Central memory CD4-positive, alpha-beta T cell (primary cell): Measurements from ENCODE around the gene CADPS.
"Not testable (repeated sequence)": the region's sequence is repeated elsewhere in the genome, so short reads cannot be mapped to it uniquely, and the experiment has no call there.

Source experiments
- DNase-seq: peaks from one replicate; pipeline ENCODE4 v3.0.0; 2022

Gene CADPS

GRCh38 chr3:62585861-62586260, 289.4 kb downstream of the CADPS start:
- DNase-seq, result no peak

DNA sequence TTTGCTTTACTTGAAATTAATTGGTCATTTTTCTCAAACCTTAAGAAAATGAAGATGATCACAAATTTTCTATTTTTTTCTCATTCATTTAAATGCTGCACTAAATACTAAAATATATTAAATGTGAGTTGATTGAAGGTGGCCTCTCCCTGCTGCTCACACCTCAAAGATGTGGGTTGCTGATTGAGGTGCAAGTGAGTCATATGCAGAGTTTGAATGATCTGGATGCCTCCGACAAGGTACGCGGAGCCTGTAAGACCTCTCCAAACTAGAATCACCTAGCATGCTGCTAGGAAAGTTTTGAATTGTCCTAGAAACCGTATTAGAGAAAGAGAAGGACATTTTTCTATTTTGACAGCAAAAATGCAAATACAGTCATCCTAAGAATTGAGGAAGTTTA, 290.6 kb downstream of the CADPS start:
- DNase-seq, result no peak

DNA sequence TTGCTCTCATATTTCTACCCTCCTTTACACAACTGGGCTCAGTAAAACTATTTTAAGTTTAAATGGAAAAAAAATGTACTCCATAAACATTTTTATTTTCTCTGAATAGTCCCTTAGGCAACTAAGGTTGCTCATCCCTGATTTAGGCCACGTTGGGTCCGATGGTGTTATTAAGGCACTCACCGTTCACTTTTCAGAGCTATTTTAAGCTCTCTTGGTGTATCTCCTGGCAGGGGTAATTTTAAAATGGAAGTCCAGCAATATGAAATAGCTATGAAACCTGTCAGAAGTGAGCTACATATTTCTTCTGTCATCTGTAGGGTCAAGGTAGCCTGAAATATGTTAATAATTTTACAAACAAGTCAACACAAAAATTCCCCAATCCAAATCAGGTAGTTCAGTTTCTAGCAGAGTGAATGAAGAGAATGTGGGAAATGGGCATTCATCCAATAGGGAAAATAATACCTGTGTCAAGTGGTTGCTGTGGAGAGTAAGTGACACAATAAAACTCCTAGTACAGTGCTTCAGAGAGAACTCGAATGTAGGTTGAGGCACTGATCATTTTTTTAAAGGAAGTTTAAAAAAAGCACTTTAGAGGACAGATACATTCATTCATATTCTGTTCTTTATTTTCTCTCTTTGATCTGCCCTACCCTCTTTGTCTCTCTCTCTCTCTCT, 292.6 kb downstream of the CADPS start:
- DNase-seq, result no peak

GRCh38 chr3:62580485-62580884, 294.7 kb downstream of the CADPS start:
- DNase-seq, result not testable (repeated sequence)

- DNase-seq, result no peak
Measured at GRCh38 chr3:62577153-62577552, 298.1 kb downstream of the CADPS start.

DNA sequence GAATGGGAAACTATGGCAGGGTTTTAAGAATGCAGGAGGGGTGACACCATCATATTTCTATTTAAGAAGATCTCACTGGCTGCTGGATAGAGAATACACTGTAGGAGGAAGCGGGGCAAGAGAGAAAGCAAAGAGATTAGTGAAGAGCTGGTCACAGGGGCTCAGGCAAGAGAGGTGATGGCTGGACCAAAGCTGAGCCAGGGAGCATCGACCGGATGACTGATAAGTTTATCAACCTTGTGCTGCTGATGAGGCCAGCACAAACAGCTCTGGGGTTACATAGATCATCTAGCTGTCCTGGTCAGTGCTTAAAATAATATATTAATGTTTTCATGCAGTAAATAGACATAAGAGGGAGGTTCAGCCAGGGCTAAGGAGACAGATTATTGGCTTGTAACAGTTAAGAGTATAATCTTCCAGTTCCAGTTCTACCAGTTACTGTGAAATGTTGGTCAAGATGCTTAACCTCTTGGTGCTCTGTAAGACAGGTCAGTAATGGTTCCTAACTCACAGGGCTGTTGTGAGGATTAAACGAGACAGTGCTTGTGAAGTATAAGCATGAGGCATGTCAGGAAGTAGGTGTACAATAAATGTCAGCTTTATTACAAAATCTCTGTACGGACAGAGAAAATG, 300.8 kb downstream of the CADPS start:
- DNase-seq, result no peak

DNA sequence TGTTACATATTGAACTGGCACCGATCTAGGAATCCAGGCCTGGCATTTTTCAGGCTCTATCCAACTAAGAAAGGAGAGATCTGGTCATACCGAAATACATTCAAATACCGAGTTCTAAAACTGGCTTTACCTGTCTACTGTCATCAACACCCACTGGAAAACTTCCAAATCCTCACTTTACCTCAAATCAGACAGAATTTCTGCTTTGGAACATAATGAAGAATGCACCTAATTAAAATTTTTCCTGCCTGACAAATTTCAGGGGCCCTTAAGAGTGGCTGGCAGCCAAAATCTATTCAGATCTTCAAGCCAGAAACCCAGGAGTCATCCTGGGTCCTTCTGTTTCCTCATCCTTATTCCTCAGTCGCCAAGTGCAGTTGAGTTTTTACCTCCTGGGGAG, 303.3 kb downstream of the CADPS start:
- DNase-seq, result no peak

DNA sequence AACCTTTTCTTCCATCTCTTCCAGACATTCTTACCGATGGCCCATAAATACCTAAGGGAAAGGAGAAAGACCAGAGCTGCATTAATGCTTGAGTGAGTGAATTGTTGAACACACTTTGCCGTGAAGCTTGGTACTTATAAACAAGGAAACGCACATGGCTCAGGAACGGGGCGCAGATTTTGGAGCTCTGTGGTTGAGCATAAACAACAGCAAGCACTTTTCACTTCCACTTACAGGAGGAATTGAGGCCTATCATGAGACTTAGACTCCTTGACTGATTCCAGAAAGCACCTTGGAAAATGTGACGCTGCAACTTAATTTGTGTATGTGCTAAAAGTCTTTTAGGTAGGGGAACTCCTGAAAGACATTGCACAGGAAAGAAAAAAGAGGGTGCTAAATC, 304.3 kb downstream of the CADPS start:
- DNase-seq, result no peak

GRCh38 chr3:62569609-62570008, 305.6 kb downstream of the CADPS start:
- DNase-seq, result no peak

- no peak for DNase-seq
Measured at GRCh38 chr3:62567097-62568021, 307.9 kb downstream of the CADPS start.

DNA sequence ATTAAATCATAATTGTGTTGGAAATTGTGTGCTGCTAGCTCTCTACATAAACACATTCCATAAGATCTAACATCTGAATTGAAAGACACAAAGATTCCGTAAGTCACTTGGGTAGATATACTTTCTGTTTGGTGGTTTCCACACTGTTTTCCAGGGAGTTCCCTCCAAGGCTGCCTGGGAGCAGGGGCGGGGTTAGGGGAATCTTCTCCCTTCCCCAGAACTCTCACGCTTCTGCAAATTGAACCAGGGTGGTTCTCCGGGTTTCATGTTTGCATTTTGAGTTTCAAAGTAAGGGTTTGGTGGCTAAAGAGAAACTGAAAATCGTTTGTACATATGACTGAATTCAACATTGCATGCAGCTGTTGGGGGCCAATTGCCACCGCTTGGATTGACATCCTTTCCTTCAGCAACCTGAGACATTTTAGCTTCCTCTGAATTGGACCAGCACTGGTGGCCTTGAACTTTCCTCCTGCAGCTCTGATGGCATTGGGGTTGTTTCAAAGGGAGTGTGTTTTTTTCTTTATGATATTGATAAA, 309.1 kb downstream of the CADPS start:
- no peak for DNase-seq

- no peak for DNase-seq
Measured at GRCh38 chr3:62562596-62562995, 312.6 kb downstream of the CADPS start.

DNA sequence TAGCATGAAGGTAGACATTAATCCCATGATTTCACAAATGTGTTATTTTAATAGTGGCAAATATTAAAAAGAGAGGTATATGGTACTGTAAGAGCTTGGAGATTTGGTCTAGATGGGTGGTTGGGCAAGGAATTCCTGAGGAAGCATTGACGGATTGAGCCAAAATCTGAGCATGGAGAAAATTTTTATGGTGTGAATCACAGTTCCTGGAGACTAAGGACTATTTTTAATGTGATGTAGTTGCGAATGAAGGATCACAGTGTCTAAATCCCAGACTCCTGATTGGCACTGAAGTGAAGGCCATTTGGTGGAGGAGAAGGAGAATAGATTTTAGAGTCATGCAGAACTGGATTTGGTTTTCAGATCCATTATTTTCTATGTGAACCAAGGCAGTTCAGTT, 313.2 kb downstream of the CADPS start:
- DNase-seq, result no peak

GRCh38 chr3:62559831-62560445, 315.3 kb downstream of the CADPS start:
- DNase-seq, result no peak

DNA sequence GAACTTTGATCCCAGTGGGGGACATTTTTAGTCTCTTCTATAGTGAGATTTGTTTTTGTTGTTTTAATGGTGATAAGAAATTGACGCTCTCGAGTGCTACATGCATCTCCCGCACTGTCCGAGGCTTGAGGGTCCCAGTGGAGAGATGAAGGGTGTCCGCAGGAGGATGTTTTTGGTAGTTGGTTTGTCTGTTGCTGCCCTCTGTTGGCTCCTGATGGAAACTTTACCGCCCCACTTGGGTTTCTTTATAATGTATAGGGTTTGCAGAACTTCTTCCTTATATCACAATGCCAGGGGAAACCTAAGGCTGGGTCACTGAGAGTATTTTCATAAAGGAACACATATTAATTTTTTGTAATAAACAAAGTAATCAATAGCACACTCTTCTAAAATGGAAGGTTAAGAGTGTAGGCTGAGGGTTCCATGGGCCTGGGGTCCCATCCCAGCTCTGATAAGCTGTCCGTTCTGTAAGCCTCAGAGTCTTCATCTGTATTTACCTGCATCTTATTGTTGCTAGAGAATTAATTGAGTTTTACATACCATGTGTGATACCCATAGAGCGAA, 316.6 kb downstream of the CADPS start:
- no peak for DNase-seq

GRCh38 chr3:62557983-62558382, 317.2 kb downstream of the CADPS start:
- DNase-seq, result no peak

DNA sequence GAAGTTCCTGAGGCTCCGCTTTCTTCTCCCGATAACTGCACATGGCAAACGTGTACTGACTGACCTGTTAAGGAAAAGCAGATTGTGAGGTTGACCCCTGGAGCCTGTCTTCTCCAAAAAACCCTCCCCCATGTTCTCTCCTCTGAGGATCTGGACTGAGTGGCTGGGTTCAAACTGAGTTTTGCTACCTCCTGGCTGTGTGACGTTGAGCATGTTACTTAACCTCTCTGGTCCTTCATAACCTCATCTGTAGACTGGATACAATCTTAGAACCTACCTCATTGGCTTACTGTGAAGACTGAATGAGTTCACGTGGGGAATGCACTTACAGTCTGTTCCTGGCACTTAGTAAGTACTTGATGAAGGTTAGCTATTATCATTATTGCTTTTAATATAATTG, 317.8 kb downstream of the CADPS start:
- no peak for DNase-seq

DNA sequence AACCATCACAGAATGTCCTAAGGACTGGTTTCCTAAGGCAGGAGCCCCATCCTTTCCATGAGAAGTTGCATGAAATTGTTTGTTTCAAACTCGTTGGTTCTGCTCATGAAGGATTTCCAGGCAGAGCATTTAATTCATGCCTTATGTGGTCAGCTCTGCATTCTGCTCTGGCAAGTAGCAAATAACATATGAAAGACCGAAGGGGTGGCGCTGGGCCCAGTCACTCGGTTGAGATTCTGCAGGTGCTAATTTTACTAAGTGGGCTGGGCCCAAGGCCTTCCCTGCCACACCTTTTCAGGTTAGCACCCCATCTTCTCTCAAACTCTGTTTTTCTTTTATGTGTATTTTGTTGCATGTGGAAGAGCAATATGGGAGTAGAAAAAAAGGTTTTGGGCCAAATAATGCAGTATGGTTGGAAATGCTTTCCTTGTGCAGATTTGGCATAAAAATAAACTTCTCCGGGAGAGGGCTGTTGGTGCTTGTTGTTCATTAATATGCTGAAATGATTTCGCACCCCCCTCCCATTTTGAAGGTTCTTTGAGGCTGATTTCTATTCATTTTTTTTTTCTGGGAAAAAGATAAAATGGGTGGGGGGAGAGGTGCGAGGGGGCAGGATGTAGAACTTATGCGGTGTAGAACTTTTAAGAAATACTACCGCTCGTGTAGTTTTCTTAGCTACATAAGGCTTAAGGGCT, 318.9 kb downstream of the CADPS start:
- DNase-seq, result no peak

DNA sequence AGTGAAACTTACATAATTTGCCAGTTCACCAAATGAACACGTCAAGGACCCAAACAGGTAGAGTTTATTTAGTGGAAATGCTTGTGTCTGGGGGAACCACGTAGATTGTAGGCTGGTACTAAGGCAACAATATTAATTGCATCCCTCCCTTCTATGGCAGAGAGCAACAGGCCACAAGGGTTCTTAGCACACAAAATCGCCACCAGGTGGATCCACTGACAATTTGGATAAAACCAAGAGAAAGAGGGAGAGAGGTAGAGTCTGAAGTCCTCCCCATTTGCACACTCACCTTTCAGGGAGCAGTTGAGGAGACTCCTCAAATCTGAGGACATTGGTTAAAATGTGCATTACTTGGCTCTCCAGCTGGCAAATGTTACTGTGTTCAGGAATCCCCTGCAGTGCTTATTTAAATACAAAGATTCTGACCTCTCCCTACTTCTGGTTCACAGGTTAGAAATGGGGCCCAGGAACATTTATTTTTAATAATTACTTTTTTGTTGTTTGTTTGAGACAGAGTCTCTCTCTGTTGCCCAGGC, 320.9 kb downstream of the CADPS start:
- no peak for DNase-seq

GRCh38 chr3:62553811-62554210, 321.4 kb downstream of the CADPS start:
- DNase-seq, result no peak

GRCh38 chr3:62551556-62551955, 323.7 kb downstream of the CADPS start:
- DNase-seq, result no peak

GRCh38 chr3:62550439-62550838, 324.8 kb downstream of the CADPS start:
- no peak for DNase-seq
